DMS53 treated with DMSO at 0.1 percent for 48 hours (cell line): ENCODE measurements around the gene PTPDC1.
A peak's percentile ranks its signal among the peaks of the same experiment; 100 is the strongest.

Experiments
- DNase-seq: peaks from one replicate; lab custom pipeline; 2025; ENCODE audit not compliant: unreplicated experiment; lab: John Stamatoyannopoulos, UW

Gene PTPDC1, protein sequence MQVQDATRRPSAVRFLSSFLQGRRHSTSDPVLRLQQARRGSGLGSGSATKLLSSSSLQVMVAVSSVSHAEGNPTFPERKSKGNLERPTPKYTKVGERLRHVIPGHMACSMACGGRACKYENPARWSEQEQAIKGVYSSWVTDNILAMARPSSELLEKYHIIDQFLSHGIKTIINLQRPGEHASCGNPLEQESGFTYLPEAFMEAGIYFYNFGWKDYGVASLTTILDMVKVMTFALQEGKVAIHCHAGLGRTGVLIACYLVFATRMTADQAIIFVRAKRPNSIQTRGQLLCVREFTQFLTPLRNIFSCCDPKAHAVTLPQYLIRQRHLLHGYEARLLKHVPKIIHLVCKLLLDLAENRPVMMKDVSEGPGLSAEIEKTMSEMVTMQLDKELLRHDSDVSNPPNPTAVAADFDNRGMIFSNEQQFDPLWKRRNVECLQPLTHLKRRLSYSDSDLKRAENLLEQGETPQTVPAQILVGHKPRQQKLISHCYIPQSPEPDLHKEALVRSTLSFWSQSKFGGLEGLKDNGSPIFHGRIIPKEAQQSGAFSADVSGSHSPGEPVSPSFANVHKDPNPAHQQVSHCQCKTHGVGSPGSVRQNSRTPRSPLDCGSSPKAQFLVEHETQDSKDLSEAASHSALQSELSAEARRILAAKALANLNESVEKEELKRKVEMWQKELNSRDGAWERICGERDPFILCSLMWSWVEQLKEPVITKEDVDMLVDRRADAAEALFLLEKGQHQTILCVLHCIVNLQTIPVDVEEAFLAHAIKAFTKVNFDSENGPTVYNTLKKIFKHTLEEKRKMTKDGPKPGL

DNA sequence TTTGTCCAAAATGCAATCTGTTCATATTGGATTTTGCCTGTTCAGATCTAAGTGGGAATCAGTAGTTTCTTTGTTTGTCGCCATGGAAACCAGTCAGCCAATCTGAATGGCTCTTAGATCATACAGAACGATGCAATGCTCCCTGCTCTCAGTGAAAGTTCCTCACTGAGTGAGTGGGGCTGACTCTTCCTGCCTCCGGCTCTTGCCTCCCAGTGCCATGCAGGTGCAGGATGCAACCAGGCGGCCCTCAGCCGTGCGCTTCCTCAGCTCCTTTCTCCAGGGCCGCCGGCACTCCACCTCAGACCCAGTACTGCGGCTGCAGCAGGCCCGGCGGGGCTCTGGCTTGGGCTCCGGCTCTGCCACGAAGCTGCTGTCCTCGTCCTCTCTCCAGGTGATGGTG, at the start of gene PTPDC1:
Gene PTPDC1, plus strand, starts transcription at position 151 of the 400 bp plus-strand sequence. Its CDS starts 67 bp downstream, at position 218.
- DNase-seq, result no peak

DNA sequence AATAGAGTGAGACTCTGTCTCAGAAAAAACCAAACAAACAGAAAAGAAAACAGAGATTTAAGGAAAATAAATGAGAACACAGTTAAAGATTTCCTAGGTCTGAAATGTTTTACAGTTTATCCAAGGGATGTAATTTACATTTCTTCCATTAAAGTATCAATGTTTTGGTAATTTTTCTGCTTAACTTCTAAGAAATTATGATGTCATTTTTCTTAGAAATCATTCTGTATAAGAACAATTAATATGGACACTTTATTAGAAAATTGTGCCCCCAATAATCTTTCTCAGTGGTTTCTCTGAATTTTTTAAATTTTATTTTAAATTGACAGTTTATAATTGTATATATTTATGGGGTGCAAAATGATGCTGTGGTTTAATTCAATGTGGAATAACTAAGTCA, 49.8 kb upstream of the PTPDC1 start:
- DNase-seq, result no peak

DNA sequence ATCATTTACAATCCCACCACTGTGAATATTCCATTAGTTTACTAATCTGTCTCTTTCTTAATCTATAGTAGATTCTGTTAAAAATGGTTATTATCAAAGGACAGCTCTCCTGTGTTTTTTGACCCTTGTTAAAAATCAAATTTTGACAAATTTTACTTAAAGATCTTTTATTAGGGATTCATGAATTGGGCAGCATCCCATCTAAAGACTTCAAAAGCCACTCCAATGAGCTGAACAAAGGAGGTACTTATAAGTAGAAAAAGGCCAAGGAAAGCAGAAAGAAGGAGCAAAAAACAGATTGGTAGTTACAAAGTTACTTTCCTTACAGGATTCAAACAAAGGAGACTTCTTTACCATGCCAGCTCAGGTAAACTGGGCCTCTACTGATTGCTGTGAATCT, 44.5 kb upstream of the PTPDC1 start:
- DNase-seq, result no peak

DNA sequence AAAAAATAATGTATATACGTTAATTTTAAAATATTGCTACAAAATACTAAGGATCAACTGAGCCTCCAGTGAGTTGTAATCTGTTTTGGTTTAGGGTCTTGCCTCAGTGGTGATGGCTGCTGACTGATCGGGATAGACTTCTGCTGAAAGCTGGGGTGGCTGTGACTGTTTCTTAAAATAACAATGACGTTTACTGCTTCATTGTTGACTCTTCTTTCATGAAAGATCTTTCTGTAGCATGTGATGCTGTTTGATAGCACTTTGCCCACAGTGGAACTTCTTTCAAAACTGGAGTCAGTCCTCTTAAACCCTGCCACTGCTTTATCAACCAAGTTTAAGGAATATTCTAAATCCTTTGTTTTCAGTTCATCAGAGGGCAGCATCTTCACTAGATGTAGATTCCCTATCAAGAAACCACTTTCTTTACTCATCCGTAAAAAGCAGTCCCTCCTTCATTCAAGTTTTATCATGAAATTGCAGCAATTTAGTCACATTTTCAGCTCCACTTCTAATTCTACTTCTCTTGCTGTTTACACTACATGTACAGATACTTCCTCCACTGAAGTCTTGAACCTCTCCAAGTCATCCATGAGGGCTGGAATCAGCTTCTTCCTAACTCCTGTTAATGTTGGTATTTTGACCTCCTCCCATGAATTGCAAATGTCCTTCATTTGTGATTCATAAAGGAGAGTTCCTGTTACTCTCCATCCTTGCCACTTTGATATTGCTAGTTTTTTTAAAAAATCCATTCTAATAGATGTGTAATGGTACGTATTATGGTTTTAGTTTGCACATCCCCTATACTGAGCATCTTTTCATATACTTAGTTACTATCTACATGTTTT, 41.5 kb upstream of the PTPDC1 start:
- DNase-seq, result no peak

DNA sequence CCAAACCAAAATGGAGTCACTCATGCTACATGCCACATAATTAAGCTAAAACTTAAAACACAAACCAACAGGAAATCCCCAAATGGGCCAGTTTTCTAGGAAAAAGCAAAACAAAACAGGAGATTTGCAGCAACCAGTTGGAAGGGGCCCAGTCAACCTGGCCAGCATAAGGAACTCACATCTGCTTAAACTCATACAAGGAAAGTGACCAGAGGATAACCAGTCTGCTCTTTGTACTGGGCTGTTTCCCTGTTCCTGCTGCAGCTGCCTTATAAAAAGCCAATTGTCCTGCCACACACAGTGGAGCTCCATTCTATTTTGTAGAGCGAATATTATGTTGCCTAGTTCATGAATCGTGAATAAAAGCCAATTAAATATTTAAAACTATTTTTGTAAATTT, 29.5 kb upstream of the PTPDC1 start:
- no peak for DNase-seq

DNA sequence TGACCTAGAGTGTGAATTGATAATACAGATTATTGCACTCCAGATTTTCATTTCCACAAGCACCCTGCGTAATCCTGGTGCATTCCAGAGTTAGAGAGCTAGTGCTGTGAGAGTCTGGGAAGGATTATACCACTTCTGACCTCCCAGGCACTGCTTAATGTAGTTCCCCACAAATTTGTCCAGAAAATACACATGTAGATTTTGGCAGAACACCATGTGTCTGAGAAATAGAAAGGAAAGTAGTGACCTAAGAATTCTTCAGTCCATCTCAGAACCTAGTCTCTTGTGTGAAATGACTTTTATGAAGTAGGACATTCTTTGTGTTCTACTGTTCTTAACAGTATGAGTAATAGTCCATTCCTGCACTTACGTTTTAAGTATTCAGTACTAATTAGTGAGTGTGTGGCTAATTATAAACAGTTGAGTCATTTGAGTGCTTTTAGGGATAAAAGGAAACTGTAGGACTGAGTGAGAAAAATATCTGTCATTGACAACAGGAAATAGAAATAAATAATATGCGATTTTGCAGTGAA, 27.8 kb upstream of the PTPDC1 start:
- no peak for DNase-seq

DNA sequence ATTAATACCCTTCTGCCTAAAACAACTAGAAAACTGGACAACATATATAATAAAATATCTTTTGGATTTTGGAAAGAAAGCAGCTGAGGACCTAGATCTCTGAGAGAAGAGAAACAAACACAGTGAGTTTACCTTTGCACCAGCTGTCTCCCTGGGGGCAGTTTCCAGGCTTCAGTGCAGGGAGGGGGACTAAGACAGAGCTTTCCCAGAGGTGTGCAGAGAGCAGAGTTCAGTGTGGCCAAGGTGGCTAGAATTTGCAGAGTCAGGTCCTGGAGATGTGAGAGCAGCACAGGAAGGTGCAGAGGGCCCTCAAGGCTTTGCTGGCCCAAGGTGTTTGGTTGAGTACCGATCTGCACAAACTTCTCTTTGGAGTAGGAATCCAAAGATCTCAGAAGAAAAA, 26.3 kb upstream of the PTPDC1 start:
- no peak for DNase-seq

DNA sequence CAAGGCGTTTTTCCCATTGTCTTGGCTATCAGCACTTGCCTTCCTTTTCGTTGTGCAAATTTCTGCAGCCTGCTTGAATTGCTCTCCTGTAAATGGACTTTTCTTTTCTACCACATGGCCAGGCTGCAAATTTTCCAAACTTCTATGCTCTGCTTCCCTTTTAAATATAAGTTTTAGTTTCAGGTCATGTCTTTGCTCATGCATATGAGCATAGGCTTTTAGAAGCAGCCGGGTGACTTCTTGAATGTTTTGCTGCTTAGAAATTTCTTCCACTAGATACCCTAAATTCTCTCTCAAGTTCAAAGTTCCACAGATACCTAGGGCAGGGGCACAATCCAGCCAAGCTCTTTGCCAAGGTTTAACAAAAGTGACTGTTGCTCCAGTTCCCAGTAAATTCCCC, 22.4 kb upstream of the PTPDC1 start:
- no peak for DNase-seq

DNA sequence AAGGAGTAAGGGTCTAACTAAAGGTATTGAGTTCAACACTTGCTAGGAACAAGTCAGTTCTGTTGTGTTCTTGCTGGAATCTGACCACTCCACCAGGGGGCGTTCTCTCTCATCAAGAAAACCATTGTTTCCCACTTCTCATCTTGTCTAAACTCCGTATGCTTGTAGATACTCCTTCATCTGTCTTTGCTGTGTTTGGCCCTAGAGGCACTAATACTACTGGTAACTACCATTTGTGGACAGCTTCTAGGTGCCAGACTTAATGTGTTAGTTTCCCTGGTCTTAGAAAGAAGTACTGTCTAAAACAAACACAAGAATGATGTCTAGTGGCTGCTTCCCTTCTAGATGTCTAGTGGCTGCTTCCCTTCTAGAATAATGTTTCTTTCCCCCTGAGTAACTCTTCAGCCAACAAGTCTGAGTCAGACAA, 18.7 kb upstream of the PTPDC1 start:
- peak; percentile 58 for DNase-seq

DNA sequence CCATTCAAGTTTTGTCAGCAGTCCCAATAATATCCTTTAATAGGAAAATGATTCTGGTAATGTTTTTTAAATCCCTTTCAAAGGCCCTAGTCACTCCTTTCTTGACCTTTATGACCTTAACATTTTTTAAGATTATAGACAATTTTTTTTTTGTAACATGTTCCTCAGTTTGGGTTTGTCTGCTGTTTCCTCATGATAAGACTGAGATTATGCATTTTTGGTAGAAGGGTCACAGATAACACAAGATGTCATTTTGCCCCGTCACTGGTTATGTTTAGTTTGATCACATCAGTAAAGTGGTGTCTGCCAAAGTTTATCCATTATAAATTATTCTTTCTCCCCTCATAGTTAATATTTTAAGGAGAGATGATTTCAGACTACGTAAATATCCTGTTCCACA, 16.0 kb upstream of the PTPDC1 start:
- no peak for DNase-seq

DNA sequence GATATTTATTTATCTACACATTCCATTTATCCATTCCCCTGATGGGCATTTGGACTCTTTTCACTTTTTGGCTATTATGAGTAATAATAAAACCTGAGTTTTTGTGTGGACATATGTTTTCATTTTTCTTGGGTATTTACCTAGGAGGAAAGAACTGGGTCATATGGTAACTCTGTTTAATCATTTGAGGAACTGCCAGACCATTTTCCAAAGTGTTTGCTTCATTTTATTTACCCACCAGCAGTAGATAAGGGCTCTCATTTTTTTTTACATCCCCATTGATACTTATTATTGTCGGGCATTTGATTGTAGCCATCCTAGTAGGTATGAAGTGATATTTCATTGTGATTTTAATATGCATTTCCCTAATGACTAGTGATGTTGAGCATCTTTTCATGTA, 7.7 kb upstream of the PTPDC1 start:
- no peak for DNase-seq

DNA sequence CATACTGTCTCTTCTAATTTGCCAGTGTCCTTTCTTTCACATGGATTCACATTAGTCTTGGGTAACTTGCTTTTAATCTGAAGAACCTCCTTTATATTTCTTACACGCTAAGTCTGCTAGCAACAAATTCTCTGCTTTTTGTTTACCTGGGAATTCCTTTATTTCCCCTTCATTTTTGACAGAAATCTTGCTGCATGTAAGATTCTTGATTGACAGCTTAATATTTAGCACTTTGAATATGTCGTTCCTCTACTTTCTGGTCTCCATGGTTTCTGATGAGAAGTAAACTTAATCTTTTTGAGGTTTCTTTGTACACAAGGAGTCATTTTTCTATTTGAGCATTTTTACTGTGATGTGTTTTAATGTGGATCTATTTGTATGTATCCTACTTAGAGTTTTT, 6.2 kb upstream of the PTPDC1 start:
- DNase-seq, result no peak

DNA sequence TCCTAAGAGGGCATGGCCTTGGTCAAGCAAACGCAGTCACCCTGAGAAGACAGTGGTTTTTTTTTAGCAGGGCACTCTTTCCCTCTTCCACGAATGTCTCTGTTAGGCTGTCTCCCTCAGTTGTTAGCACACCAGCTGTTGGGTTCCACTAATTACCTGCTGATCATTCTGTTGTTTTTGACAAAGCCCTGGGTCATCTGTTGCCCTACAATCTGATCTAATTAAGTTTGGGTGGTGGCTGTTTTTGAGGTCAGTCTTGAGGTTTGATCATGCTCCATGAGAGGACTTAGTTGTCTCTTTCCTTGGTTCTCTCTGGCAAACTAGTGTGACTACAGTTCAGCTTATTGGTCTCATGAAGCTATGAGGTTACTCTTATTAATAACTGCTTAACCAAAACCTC, 5.0 kb upstream of the PTPDC1 start:
- DNase-seq, result no peak

DNA sequence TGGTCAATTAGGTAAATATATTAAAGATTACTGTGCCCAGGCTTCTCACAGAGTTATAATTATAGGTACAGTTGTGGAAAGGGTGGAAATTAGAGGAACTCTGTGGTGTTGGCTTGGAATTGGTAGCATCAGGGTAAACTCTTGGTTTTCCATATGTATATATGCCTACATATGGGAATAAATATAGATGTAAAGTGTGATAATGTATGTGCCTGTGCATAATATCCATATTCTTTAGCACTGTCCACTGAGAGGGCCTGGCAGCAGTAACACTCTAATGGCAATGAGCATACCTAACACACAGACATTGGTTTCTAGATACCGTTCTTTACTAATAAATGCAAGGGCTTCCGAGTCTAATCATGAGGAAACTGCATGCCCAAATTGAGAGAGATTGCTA, 4.0 kb upstream of the PTPDC1 start:
- DNase-seq, result no peak

DNA sequence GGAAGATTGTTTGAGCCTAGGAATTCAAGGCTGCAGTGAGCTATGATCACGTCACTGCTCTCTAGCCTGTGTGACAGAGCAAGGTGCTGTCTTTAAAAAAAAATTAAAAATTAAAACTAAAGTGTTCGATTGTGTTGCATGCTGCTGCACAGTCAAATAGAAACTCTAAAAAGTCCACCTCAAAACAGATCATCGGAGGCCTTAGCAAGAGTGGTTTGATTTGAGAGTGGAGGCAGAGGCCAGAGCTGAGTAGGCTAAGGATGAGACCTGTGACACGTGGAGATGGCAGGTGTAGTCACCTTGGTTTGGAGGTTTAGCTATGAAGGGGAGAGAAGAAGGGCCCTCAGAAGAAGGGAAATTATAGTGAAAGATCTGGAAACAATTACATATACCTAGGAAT, 2.8 kb upstream of the PTPDC1 start:
- no peak for DNase-seq

DNA sequence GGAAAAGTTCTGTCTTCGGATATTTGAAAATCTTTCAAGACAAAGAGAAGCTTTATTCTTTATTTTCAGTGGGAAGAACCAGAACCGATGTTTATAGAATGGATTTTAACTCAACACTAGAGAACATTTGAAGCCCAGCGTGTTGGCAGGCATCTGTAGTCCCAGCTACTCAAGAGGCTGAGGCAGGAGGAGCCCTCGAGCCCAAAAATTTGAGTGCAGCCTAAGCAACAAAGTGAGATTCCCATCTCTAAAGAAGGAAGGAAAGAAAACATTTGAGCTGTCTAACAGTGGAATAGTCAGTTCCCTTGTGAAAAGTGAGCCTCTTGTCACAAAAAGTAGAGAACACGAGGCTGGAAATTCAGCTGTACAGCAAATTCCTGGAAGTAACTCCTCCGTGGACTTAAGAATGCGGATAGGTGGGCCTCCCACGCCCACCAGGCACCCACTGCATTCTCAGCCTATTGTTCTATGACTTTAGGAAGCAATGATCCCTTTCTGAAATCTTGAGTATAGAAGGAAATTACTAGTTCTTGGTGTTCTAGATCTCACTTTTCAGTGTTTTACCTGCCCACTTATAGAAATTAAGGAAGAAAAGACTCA, 2.3 kb upstream of the PTPDC1 start:
- no peak for DNase-seq

DNA sequence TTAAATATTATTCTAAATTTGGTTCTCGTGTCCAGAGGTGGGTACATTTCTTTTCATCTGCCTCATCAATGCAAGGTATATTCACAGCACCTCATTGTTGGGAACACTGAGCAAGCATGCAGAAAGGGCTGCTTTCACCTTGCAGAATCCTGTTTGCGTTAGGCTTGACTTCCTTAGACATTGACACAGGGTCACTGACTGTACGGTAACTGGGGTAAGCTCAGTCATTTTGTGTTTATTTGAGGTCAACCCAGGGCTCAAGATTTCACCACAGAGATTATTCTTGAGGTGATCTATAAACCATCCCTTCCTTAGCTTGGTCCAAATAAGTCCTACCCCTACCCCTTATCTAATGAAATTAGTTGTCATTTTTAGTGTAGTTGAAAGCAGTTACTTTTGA, 1.7 kb upstream of the PTPDC1 start:
- DNase-seq, result no peak

DNA sequence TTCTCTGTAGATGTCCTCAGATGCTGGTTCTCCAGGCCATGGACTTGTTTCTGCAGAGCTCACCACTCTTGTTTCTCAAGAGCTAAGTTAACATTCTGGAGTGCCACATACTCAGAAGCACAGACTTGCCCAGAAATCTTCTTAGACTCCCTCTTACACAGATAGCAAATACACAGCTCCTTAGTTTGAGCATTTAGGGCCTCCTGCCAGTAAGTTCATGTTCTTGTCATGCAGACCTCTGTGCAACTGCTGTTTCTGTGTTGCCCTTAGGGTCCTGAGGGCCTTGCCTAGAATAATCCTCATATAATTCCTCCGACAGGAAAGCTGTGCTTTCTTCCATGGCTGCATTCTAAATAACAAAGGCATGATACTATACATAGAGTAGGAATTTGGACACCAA, 1.3 kb upstream of the PTPDC1 start:
- DNase-seq, result no peak

DNA sequence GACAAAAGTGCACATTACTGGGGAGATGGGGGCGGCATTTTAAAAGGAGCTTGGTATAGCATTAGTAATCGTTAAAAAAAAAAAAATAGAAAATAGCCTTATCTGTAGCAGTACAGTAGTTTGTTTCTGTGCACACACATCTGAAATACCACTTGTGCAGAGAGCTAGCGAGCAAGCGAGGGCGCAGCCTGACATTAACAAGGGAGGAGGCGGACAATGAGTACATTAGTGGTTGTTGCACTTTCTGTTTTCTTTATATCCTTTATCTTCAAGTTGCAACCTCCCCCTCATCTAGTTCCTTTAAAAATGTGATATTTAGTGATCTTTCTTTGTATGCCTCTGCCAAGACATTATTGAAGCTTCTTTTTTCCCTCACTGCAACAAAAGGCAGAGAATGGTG, 880 bp upstream of the PTPDC1 start:
- no peak for DNase-seq

DNA sequence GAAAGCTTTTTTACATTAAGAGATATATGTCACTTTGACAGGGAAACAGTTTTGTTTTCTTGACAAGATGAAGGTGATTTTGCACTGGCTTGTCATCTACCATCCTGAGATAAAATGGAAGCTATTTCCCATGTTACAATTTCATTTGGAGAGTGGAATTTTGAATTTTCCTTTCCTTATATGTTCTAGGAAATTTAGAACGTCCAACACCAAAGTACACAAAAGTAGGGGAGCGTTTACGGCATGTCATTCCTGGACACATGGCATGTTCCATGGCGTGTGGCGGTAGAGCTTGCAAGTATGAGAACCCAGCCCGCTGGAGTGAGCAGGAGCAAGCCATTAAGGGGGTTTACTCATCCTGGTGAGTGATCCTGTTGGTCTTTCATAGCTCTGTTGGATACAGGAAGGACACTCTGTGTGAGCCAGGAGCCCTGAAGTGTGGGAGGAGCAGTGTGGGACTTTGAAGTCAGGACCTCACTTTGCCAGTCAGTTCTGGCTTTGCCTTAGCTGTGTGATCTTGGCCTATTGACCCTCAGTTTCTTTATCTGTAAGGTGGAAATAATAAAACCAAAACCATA, 887 bp downstream of the PTPDC1 start:
- no peak for DNase-seq
